HG03108 (cell line): ENCODE data around the gene PCDHGC4.
A peak's percentile ranks its signal among the peaks of the same experiment; 100 is the strongest.

Experiments used
- ATAC-seq: cut with Tn5 transposase; IDR thresholded peaks from one replicate; pipeline ENCODE4 v1.9.1; 2021; ENCODE audit warnings: moderate library complexity; ENCODE audit not compliant: unreplicated experiment

PCDHGC4 gene

DNA sequence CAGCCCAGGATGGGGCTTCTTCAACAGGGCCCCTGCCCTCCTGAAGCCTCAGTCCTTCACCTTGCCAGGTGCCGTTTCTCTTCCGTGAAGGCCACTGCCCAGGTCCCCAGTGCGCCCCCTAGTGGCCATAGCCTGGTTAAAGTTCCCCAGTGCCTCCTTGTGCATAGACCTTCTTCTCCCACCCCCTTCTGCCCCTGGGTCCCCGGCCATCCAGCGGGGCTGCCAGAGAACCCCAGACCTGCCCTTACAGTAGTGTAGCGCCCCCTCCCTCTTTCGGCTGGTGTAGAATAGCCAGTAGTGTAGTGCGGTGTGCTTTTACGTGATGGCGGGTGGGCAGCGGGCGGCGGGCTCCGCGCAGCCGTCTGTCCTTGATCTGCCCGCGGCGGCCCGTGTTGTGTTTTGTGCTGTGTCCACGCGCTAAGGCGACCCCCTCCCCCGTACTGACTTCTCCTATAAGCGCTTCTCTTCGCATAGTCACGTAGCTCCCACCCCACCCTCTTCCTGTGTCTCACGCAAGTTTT is 27.6 kb downstream of the PCDHGC4 start:
- ATAC-seq: no peak

GRCh38 chr5:141512911-141513626 is 28.2 kb downstream of the PCDHGC4 start:
- no peak for ATAC-seq

DNA sequence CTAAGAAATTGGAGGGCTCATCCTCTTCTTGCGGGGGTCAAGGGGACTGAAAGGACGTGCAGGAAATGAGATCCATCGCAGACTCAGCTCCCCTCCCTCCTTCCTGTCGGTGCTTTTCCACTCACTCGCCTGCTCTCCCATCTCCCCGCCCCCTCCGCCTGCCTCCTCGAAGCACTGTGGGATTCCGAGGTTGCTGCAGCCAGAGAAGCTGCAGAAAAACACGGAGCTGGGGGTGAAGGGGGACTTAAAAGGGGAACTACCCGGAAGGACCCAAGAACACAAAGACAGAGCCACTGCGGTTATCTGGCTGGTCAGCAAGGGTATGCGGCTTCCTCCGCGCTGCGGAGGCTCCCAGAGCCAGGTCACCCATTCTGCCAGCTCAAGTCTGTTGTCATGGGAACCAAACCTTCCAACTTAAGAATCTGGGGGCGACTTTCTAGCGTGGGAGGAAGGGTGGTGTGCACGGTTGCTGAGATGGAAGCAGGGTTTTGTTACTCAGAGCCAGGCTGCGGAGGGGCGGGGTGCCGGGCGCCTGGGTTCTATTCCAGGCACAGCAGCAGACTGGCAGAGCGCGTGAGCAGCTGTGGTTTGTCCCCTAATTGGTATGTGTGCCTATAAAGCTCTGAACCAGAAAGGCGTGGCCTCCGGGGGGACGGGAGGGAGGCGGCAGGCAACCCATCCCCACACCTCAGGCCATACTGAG is 28.9 kb downstream of the PCDHGC4 start:
- peak; percentile 17 for ATAC-seq

GRCh38 chr5:141514330-141515133 is 29.7 kb downstream of the PCDHGC4 start:
- no peak for ATAC-seq

DNA sequence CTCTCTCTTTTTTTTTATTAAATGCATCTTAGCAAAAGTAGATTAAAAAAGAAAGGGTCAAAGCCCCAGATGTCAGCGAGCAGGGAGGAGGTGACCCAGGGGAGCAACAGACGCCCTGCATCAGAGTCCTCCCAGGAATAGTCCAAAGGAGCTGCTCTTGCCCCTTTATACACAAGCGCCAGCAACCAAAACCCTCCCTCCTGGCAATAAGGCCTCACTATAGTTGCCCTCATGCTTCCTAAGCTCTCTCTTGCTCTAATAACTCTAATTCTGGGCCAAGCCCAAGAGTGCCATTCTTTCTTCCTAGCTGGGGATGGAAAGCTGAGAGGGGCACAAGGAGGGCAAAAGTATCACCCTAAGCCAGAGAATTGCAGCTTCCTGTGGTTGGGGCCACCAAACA is 30.3 kb downstream of the PCDHGC4 start:
- no peak for ATAC-seq

GRCh38 chr5:141515946-141516671 is 31.3 kb downstream of the PCDHGC4 start:
- no peak for ATAC-seq

DNA sequence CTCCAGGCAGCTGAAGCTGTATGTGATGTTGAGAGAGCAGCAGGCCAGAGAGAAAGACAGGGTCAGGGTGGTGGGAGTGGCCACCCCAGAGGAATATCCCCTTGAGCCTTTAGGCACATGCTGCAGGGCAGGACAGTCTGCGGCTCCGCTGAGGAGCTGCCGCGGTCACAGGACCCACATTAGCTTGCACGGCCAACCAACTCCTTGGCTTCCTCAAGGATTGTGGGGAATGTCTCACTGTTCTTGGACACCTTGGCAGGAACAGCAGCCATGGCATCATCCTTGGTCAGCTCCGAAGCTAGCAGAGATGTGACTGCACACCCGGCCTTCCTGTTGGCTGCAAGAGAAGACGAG is 31.8 kb downstream of the PCDHGC4 start:
- ATAC-seq: no peak

- ATAC-seq: no peak
Observed at GRCh38 chr5:141517312-141517711, 32.5 kb downstream of the PCDHGC4 start.

DNA sequence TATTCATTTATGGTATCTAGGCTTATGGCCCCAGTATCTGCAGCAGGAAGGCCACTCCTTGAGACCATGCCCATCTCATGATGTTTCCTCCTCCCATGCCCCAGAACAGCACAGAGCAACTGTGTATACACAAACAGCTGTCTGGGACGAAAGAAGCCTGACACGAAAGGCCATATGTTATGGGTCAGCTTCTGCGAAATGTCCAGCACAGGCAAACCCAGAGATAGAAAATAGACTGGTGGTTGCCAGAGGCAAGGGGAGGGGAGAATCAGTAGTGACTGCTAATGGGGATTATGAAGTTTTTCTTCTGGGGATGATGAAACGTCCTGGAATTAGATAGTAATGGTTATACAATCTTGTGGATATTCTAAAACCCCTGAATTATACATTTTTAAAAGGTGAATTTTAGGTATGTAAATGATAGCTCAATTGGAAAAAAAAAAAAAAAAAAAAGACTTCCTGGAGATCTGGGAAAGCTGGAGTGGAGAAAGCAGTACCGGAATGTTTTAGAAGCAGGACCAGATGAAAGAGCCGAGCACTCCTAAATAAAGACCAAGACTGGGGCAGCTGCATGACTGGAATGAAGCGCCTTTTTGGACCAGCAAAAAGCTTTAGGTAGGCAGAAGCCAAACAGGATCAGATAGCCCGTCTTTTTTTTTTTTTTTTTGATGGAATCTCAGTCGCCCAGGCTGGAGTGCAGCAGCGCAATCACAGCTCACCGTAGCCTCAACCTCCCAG is 33.2 kb downstream of the PCDHGC4 start:
- ATAC-seq: no peak

DNA sequence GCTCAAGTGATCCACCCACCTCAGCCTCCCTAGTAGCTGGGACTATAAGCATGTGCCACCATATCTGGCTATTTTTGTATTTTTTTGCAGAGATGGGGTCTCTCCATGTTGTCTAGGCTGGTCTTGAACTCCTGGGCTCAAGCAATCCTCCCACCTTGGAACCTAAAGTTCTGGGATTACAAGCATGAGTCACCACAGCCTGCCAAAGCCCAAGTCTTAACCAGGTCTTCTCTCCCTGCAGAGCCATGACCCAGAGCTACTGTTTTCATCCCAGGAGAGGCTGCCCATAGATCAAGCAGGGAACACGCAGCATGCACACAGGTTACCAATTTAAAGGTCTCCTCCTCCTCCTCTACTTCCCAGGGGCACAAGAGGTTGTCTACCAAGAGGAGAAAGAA is 33.8 kb downstream of the PCDHGC4 start:
- ATAC-seq: no peak

DNA sequence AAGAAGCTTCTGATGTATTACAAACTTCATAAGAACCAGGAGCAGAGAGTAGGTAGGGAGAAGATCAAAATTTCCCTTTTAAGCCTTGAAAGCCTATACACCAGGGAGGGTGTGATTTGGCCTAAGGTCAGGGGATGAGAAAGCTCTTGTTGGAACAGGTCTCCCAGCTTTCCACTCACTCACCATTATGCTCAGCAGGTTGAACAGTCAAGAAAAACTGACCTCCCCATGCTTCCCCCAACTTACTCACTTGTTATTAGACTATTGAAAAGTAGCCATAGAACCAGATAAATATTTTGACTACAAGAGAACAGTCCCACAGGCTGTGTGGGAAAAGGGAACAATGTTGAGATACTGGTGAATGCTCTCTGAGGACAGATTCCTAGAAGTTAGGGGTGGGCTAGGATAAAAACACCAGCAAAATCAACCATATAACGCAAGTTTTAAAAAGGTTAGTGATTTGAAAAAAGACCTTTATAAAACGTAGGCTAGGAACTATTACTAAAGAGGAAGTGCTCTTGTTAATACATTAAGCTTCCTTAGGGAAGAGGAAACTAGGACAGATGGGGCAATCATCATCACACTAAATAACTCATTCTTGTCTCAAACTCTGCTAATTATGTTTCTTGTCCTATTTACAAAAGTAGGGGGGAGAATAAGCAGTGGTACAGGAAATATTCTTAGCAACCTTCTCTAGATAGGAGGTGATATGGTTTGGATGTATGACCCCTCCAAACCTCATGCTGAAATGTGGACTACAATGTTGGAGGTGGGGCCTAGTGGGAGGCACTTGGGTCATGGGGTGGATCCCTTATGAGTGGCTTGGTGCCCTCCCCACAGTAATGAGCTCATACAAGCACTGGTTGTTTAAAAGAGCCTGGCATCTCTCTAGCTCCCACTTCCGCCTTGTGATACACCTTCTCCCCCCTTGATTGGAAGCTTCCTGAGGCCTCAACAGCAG is 35.1 kb downstream of the PCDHGC4 start:
- ATAC-seq: no peak

- no peak for ATAC-seq
Observed at GRCh38 chr5:141521244-141521781, 36.5 kb downstream of the PCDHGC4 start.

DNA sequence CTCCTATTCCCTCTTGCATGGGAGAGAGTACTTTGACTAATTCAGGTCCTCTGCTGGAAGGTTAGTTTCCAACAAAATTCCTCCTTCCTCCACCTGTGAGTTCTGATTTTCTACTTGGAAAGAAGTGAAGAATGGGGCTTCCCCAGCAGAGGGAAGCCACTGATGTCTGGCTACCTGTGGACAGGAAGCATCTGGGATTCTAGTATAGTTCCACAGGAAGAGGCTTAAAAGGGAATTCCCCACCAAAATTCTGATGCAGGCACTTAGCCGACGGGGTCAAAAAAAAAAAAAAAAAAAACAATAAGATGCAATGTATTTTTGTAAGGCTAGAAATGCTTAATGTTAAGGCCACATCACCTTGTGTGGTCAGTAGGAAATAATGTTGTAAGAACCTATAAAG is 37.5 kb downstream of the PCDHGC4 start:
- ATAC-seq: no peak

DNA sequence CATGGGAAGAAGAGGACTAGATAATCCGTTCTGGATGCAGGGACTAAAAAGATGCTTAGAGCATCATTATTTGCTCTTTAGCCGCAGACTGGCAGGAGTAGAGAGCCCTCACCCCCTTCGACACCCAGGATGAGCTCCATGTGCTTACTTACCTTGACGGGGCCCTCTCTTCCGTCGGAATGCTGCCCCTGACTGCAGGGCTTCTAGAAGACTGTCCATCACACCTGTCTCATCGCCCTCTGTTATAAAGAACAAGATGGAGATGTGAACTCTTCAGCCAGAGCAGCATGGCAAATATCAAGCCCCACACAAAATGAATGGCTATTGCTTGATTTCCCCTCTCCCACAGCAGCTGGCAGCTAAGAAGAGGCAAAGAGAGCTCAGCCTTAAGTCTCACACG is 39.2 kb downstream of the PCDHGC4 start:
- ATAC-seq: no peak

- ATAC-seq: peak; percentile 77
Observed at GRCh38 chr5:141524604-141525597, 40.1 kb downstream of the PCDHGC4 start.

DNA sequence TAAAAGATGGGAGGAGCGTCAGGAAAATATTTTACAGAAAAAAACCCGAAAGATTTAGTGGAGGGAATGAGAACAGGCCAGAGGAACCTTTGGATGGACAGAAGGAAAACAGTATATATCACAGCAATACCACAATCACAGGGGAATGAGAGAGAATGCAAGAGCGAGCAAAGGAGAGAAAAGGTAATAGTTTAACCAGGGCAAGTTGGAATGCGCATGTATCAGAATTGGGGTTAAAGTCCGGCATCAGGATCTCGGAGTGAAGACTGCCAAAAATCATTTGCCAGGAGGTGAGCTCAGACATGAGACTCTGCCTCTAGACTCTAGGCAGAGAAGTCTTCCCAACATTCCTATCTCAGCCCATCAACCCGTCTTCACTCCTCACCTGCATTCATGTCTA is 40.8 kb downstream of the PCDHGC4 start:
- no peak for ATAC-seq

GRCh38 chr5:141527426-141527825 is 42.6 kb downstream of the PCDHGC4 start:
- ATAC-seq: no peak
